ENCODE data around the gene C2CD3.

The C2CD3 gene

GRCh38 chr11:74023276-74023675 is 147.5 kb downstream of the C2CD3 start:
- no peak overlapping the region for H3K4me3 ChIP-seq (ENCODE audit: low read length)
- H3K9ac ChIP-seq (ENCODE audit: low read length) = no peak overlapping the region
- H3K9me3 ChIP-seq (ENCODE audit: control insufficient read depth, low read depth, low read length) = no peaks in the 10 kb centered on the region
- no peaks in the 10 kb centered on the region for H3K36me3 ChIP-seq (ENCODE audit: control insufficient read depth, low read depth, low read length)
- no peaks in the 10 kb centered on the region for H3K27me3 ChIP-seq (ENCODE audit: control insufficient read depth, insufficient read depth, low read length)
- H3K27ac ChIP-seq (ENCODE audit: low read length) = no peak overlapping the region
- H3K4me1 ChIP-seq (ENCODE audit: control insufficient read depth, low read depth, low read length) = no peaks in the 10 kb centered on the region

- no peaks in the 10 kb centered on the region for H3K4me1 ChIP-seq (ENCODE audit: control insufficient read depth, low read depth, low read length)
- H3K9ac ChIP-seq (ENCODE audit: low read length) = no peak overlapping the region
- no peak overlapping the region for H3K4me3 ChIP-seq (ENCODE audit: low read length)
- no peak overlapping the region for H3K27ac ChIP-seq (ENCODE audit: low read length)
- no peaks in the 10 kb centered on the region for H3K27me3 ChIP-seq (ENCODE audit: control insufficient read depth, insufficient read depth, low read length)
- H3K36me3 ChIP-seq (ENCODE audit: control insufficient read depth, low read depth, low read length) = no peaks in the 10 kb centered on the region
- H3K9me3 ChIP-seq (ENCODE audit: control insufficient read depth, low read depth, low read length) = no peaks in the 10 kb centered on the region
These were observed 148.3 kb downstream of the C2CD3 start for GRCh38 chr11:74022546-74022945.

GRCh38 chr11:74021998-74022397 is 148.8 kb downstream of the C2CD3 start:
- Histone ChIP-seq H3K27ac (ENCODE audit: low read length) (no peak overlapping the region), H3K36me3 (ENCODE audit: control insufficient read depth, low read depth, low read length) (no peaks in the 10 kb centered on the region), H3K27me3 (ENCODE audit: control insufficient read depth, insufficient read depth, low read length) (no peaks in the 10 kb centered on the region), H3K4me3 (ENCODE audit: low read length) (no peak overlapping the region), H3K9me3 (ENCODE audit: control insufficient read depth, low read depth, low read length) (no peaks in the 10 kb centered on the region), H3K9ac (ENCODE audit: low read length) (no peak overlapping the region), H3K4me1 (ENCODE audit: control insufficient read depth, low read depth, low read length) (no peaks in the 10 kb centered on the region)

GRCh38 chr11:74020539-74020938 is 150.3 kb downstream of the C2CD3 start:
- H3K27me3 ChIP-seq (ENCODE audit: control insufficient read depth, insufficient read depth, low read length) = no peaks in the 10 kb centered on the region
- no peaks in the 10 kb centered on the region for H3K9me3 ChIP-seq (ENCODE audit: control insufficient read depth, low read depth, low read length)
- H3K4me3 ChIP-seq (ENCODE audit: low read length) = no peak overlapping the region
- no peak overlapping the region for H3K9ac ChIP-seq (ENCODE audit: low read length)
- H3K36me3 ChIP-seq (ENCODE audit: control insufficient read depth, low read depth, low read length) = no peaks in the 10 kb centered on the region
- no peaks in the 10 kb centered on the region for H3K4me1 ChIP-seq (ENCODE audit: control insufficient read depth, low read depth, low read length)
- no peak overlapping the region for H3K27ac ChIP-seq (ENCODE audit: low read length)

- H3K9ac ChIP-seq (ENCODE audit: low read length) = no peak overlapping the region
These were observed 150.9 kb downstream of the C2CD3 start for GRCh38 chr11:74019860-74020259.

GRCh38 chr11:74019104-74019738 is 151.6 kb downstream of the C2CD3 start:
- H3K9ac ChIP-seq (ENCODE audit: low read length) = no peak overlapping the region
- no peaks in the 10 kb centered on the region for H3K27me3 ChIP-seq (ENCODE audit: control insufficient read depth, insufficient read depth, low read length)

More at GRCh38 chr11:74019860-74020259, 150.9 kb downstream of the C2CD3 start:
- Histone ChIP-seq H3K4me3 (ENCODE audit: low read length) (no peak overlapping the region), H3K27me3 (ENCODE audit: control insufficient read depth, insufficient read depth, low read length) (no peaks in the 10 kb centered on the region), H3K9me3 (ENCODE audit: control insufficient read depth, low read depth, low read length) (no peaks in the 10 kb centered on the region), H3K4me1 (ENCODE audit: control insufficient read depth, low read depth, low read length) (no peaks in the 10 kb centered on the region), H3K27ac (ENCODE audit: low read length) (no peak overlapping the region), H3K36me3 (ENCODE audit: control insufficient read depth, low read depth, low read length) (no peaks in the 10 kb centered on the region)

GRCh38 chr11:74018331-74019005 is 152.3 kb downstream of the C2CD3 start:
- Histone ChIP-seq H3K9ac (ENCODE audit: low read length) (no peak overlapping the region), H3K27ac (ENCODE audit: low read length) (no peak overlapping the region), H3K36me3 (ENCODE audit: control insufficient read depth, low read depth, low read length) (no peaks in the 10 kb centered on the region), H3K27me3 (ENCODE audit: control insufficient read depth, insufficient read depth, low read length) (no peaks in the 10 kb centered on the region), H3K9me3 (ENCODE audit: control insufficient read depth, low read depth, low read length) (no peaks in the 10 kb centered on the region), H3K4me3 (ENCODE audit: low read length) (no peak overlapping the region), H3K4me1 (ENCODE audit: control insufficient read depth, low read depth, low read length) (no peaks in the 10 kb centered on the region)

More at GRCh38 chr11:74019104-74019738, 151.6 kb downstream of the C2CD3 start:
- Histone ChIP-seq H3K4me1 (ENCODE audit: control insufficient read depth, low read depth, low read length) (no peaks in the 10 kb centered on the region), H3K9me3 (ENCODE audit: control insufficient read depth, low read depth, low read length) (no peaks in the 10 kb centered on the region), H3K27ac (ENCODE audit: low read length) (no peak overlapping the region), H3K36me3 (ENCODE audit: control insufficient read depth, low read depth, low read length) (no peaks in the 10 kb centered on the region), H3K4me3 (ENCODE audit: low read length) (no peak overlapping the region)

- Histone ChIP-seq H3K9ac (ENCODE audit: low read length) (no peak overlapping the region), H3K4me3 (ENCODE audit: low read length) (no peak overlapping the region)
These were observed 153.2 kb downstream of the C2CD3 start for GRCh38 chr11:74017631-74018030.

GRCh38 chr11:74015919-74016684 is 154.7 kb downstream of the C2CD3 start:
- no peaks in the 10 kb centered on the region for H3K36me3 ChIP-seq (ENCODE audit: control insufficient read depth, low read depth, low read length)
- H3K9ac ChIP-seq (ENCODE audit: low read length) = no peak overlapping the region

More at GRCh38 chr11:74017631-74018030, 153.2 kb downstream of the C2CD3 start:
- Histone ChIP-seq H3K9me3 (ENCODE audit: control insufficient read depth, low read depth, low read length) (no peaks in the 10 kb centered on the region), H3K36me3 (ENCODE audit: control insufficient read depth, low read depth, low read length) (no peaks in the 10 kb centered on the region), H3K4me1 (ENCODE audit: control insufficient read depth, low read depth, low read length) (no peaks in the 10 kb centered on the region), H3K27ac (ENCODE audit: low read length) (no peak overlapping the region), H3K27me3 (ENCODE audit: control insufficient read depth, insufficient read depth, low read length) (no peaks in the 10 kb centered on the region)

GRCh38 chr11:74014880-74015279 is 155.9 kb downstream of the C2CD3 start:
- Histone ChIP-seq H3K4me3 (ENCODE audit: low read length) (no peak overlapping the region), H3K9ac (ENCODE audit: low read length) (no peak overlapping the region), H3K9me3 (ENCODE audit: control insufficient read depth, low read depth, low read length) (no peaks in the 10 kb centered on the region), H3K36me3 (ENCODE audit: control insufficient read depth, low read depth, low read length) (no peaks in the 10 kb centered on the region), H3K27me3 (ENCODE audit: control insufficient read depth, insufficient read depth, low read length) (no peaks in the 10 kb centered on the region), H3K4me1 (ENCODE audit: control insufficient read depth, low read depth, low read length) (no peaks in the 10 kb centered on the region), H3K27ac (ENCODE audit: low read length) (no peak overlapping the region)

More at GRCh38 chr11:74015919-74016684, 154.7 kb downstream of the C2CD3 start:
- no peak overlapping the region for H3K4me3 ChIP-seq (ENCODE audit: low read length)
- H3K27ac ChIP-seq (ENCODE audit: low read length) = no peak overlapping the region
- H3K27me3 ChIP-seq (ENCODE audit: control insufficient read depth, insufficient read depth, low read length) = no peaks in the 10 kb centered on the region
- H3K4me1 ChIP-seq (ENCODE audit: control insufficient read depth, low read depth, low read length) = no peaks in the 10 kb centered on the region
- no peaks in the 10 kb centered on the region for H3K9me3 ChIP-seq (ENCODE audit: control insufficient read depth, low read depth, low read length)

GRCh38 chr11:74013141-74013540 is 157.7 kb downstream of the C2CD3 start:
- Histone ChIP-seq H3K27me3 (ENCODE audit: control insufficient read depth, insufficient read depth, low read length) (no peaks in the 10 kb centered on the region), H3K9ac (ENCODE audit: low read length) (no peak overlapping the region), H3K4me3 (ENCODE audit: low read length) (no peak overlapping the region), H3K4me1 (ENCODE audit: control insufficient read depth, low read depth, low read length) (no peaks in the 10 kb centered on the region), H3K36me3 (ENCODE audit: control insufficient read depth, low read depth, low read length) (no peaks in the 10 kb centered on the region), H3K9me3 (ENCODE audit: control insufficient read depth, low read depth, low read length) (no peaks in the 10 kb centered on the region), H3K27ac (ENCODE audit: low read length) (no peak overlapping the region)

All from iPS-18a (cell line).